WI38 (cell line): Measurements from ENCODE around the gene DHX15.

ENCODE experiments used
- H3K4me3 ChIP-seq: 2 replicates; pipeline ENCODE4 v1.5.1; 2011; ENCODE audit warnings: low read depth, mild to moderate bottlenecking, control low read depth, low read length
- CTCF ChIP-seq: IDR thresholded peaks from 2 replicates; pipeline ENCODE4 v1.5.1; 2012; ENCODE audit warnings: low read depth, mild to moderate bottlenecking, control low read depth, low read length

Gene DHX15

GRCh38 chr4:24584211-24584850, at the start of gene DHX15:
Gene DHX15, minus strand, starts transcription at chr4:24584554. Its CDS starts 161 bp downstream, at chr4:24584393.
- peak within 1 kb of the TSS; percentile 99 for H3K4me3 ChIP-seq
- TF ChIP-seq CTCF, result no peak

GRCh38 chr4:24632011-24632410, 47.7 kb upstream of the DHX15 start:
- no peak overlapping the region for H3K4me3 ChIP-seq
- no peak for TF ChIP-seq CTCF

GRCh38 chr4:24630937-24631336, 46.6 kb upstream of the DHX15 start:
- H3K4me3 ChIP-seq, result no peak overlapping the region
- TF ChIP-seq CTCF, result no peak

GRCh38 chr4:24625091-24625490, 40.7 kb upstream of the DHX15 start:
- H3K4me3 ChIP-seq, result no peak overlapping the region
- no peak for TF ChIP-seq CTCF

GRCh38 chr4:24624381-24624780, 40.0 kb upstream of the DHX15 start:
- TF ChIP-seq CTCF, result no peak
- no peak overlapping the region for H3K4me3 ChIP-seq

GRCh38 chr4:24622146-24622834, 37.9 kb upstream of the DHX15 start:
- TF ChIP-seq CTCF, result no peak
- H3K4me3 ChIP-seq, result no peak overlapping the region

GRCh38 chr4:24615977-24616376, 31.6 kb upstream of the DHX15 start:
- TF ChIP-seq CTCF, result no peak
- no peak overlapping the region for H3K4me3 ChIP-seq
